ENCODE data around the gene ZNF599. TPM values are rescaled to one million over a fixed set of nuclear protein-coding genes. Genes with fewer than 3 reads are reported as not detected.

ZNF599 gene
- total RNA-seq, 4 donors from 2014 or later, result 2.5 to 5.0 (median 3.9) TPM

- Histone ChIP-seq H3K27me3 (no peaks in the 10 kb centered on the region), H3K27ac (no peak overlapping the region), H3K36me3 (no peaks in the 10 kb centered on the region), H3K9me3 (no peaks in the 10 kb centered on the region), H3K4me1 (no peaks in the 10 kb centered on the region), H3K4me3 (no peak overlapping the region)
- TF ChIP-seq POLR2A (IDR thresholded peaks at IDR 0.05) (no peak), CTCF (IDR thresholded peaks at IDR 0.05) (no peak)
- DNase-seq, result no peak
Observed at GRCh38 chr19:34725400-34725799, 47.6 kb downstream of the ZNF599 start.

GRCh38 chr19:34722353-34722752 is 50.7 kb downstream of the ZNF599 start:
- no peak overlapping the region for H3K4me3 ChIP-seq
- H3K27me3 ChIP-seq, result no peaks in the 10 kb centered on the region
- DNase-seq, result no peak
- no peaks in the 10 kb centered on the region for H3K9me3 ChIP-seq
- no peaks in the 10 kb centered on the region for H3K4me1 ChIP-seq
- H3K36me3 ChIP-seq, result no peaks in the 10 kb centered on the region
- TF ChIP-seq CTCF (IDR thresholded peaks at IDR 0.05) (no peak), POLR2A (IDR thresholded peaks at IDR 0.05) (no peak)
- H3K27ac ChIP-seq, result no peak overlapping the region

- DNase-seq, result no peak
- H3K27me3 ChIP-seq, result no peaks in the 10 kb centered on the region
- no peak overlapping the region for H3K4me3 ChIP-seq
- no peak for TF ChIP-seq POLR2A (IDR thresholded peaks at IDR 0.05)
- TF ChIP-seq CTCF (IDR thresholded peaks at IDR 0.05), result no peak
- H3K36me3 ChIP-seq, result no peaks in the 10 kb centered on the region
- H3K27ac ChIP-seq, result no peak overlapping the region
- H3K4me1 ChIP-seq, result no peaks in the 10 kb centered on the region
- H3K9me3 ChIP-seq, result peaks cover 0 to 3% (median 0%) of the 10 kb centered on the region in 4 donors
Observed at GRCh38 chr19:34715357-34715756, 57.7 kb downstream of the ZNF599 start.

GRCh38 chr19:34713262-34713637 is 59.8 kb downstream of the ZNF599 start:
- TF ChIP-seq POLR2A (IDR thresholded peaks at IDR 0.05) (no peak), CTCF (IDR thresholded peaks at IDR 0.05) (no peak)
- H3K27ac ChIP-seq, result no peak overlapping the region
- H3K36me3 ChIP-seq, result no peaks in the 10 kb centered on the region
- H3K27me3 ChIP-seq, result no peaks in the 10 kb centered on the region
- H3K4me1 ChIP-seq, result no peaks in the 10 kb centered on the region
- DNase-seq, result no peak
- H3K9me3 ChIP-seq, result peaks cover 0 to 3% (median 0%) of the 10 kb centered on the region in 4 donors
- no peak overlapping the region for H3K4me3 ChIP-seq

- no peaks in the 10 kb centered on the region for H3K36me3 ChIP-seq
- no peaks in the 10 kb centered on the region for H3K4me1 ChIP-seq
- DNase-seq, result peak in 2 of 3 donors; percentile 35 to 79
- peaks cover 0 to 3% (median 0%) of the 10 kb centered on the region in 4 donors for H3K9me3 ChIP-seq
- TF ChIP-seq POLR2A (IDR thresholded peaks at IDR 0.05), result no peak
- peak; percentile 67 to 93 (median 83) for TF ChIP-seq CTCF (IDR thresholded peaks at IDR 0.05)
- no peaks in the 10 kb centered on the region for H3K27me3 ChIP-seq
- H3K4me3 ChIP-seq, result no peak overlapping the region
- no peak overlapping the region for H3K27ac ChIP-seq
Observed at GRCh38 chr19:34712395-34713261, 60.4 kb downstream of the ZNF599 start.
